T47D (cell line): ENCODE data around the gene ZBTB7C.

Experiments
- DNase-seq, 2 experiments: peaks; one replicate each; pipeline versions ENCODE4 v3.0.0 to v3.0.0-alpha.2; 2011 to 2012; ENCODE audit warnings: low read depth in 1 of 2, low spot score in 1 of 2
- JUND ChIP-seq: IDR thresholded peaks from 2 replicates; pipeline ENCODE4 v1.6.1; 2012; ENCODE audit warnings: low read depth
- in situ Hi-C: cut with HindIII; loops from 2 replicates; pipeline ENCODE4 v1.10.0; 2016; ENCODE audit warnings: low sequenced_read_pairs, low pct_unique_long_range_greater_than_20kb

The ZBTB7C gene

DNA sequence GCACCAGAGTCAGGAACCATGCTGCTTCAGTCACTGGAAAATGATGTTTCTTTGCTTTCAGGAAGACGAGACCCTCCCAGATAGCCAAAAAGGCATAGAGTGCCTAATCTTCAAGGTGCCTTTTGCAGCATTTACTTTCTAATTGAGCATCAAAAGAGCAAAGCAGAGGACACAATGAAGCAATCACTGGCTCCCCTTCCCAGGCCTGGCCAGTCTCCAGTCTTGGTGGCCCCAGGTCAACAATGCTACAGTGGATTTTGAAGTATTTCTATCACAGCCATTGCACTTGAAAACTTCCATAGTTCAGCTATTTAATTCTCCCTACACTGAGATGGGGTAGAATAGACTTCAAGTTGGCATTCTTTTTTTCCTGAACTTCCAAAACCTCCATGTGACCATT is 15.4 kb downstream of the ZBTB7C start:
- in situ Hi-C loops = no loop called here
- no peak for DNase-seq
- TF ChIP-seq JUND = no peak

- in situ Hi-C loops = no loop called here
- no peak for TF ChIP-seq JUND
- no peak for DNase-seq
Measured at GRCh38 chr18:48393170-48393569, 16.0 kb downstream of the ZBTB7C start.

DNA sequence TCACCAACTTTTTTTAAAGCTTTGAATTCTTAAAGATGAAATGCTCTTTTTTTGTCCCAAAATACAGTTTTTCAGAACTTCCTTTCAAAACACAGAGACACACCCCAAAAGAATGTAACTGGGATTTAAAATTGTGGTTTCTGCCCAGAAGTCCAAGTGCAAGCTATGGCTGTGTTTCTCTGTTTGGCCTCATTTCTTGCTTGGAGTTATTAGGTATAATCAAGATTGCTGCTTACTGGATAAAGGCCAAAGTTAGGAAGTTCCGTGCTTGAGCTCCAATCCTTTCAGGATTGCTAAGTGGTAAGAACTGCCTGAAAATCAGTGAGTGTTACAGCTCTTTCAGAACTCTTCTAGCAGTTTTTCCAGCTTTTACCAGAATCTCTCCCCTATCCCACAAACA is 16.9 kb downstream of the ZBTB7C start:
- in situ Hi-C loops = no loop called here
- no peak for TF ChIP-seq JUND

GRCh38 chr18:48391868-48392267 is 17.3 kb downstream of the ZBTB7C start:
- in situ Hi-C loops = no loop called here
- TF ChIP-seq JUND = no peak
- no peak for DNase-seq

More for the DNA sequence above, 16.9 kb downstream of the ZBTB7C start:
- no peak for DNase-seq

DNA sequence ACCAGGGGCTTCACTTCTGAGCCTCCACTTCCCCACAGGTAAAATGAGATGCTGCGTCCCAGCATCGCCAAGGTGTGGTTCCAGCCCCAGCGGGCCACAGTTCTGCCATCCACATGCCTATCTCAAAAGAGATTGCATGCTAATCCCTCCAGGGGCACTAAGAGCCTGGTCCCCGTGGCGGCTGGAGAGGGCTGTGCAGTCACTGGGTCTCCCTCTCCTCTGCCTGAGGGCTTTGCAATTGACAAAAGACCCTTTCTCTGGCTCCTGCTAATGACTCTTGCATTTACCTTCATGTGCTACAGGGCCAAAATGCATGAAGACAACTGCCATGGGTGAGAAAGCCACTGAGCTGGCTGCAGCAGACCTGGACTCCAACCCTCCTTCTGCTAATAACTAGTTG is 18.5 kb downstream of the ZBTB7C start:
- TF ChIP-seq JUND = no peak
- DNase-seq = no peak

DNA sequence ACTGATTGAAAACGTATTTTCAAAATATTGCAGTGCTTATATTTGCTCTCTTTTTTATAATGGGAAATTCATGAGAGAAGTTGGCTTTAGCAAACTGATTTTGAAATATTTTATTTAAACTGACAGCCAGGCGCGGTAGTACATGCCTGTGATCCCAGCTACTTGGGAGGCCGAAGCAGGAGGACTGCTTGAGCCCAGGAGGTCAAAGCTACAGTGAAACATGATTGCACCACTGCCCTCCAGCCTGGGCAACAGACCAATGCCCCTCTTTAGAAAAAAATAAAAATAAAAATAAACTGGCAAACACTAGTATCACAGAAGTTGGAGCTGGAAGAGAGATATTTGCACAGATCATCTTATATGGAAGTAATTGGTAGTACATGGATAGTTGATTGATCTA is 20.7 kb downstream of the ZBTB7C start:
- in situ Hi-C loops = no loop called here
- TF ChIP-seq JUND = no peak
- DNase-seq = no peak

More for the DNA sequence above, 18.5 kb downstream of the ZBTB7C start:
- in situ Hi-C loops = no loop called here

DNA sequence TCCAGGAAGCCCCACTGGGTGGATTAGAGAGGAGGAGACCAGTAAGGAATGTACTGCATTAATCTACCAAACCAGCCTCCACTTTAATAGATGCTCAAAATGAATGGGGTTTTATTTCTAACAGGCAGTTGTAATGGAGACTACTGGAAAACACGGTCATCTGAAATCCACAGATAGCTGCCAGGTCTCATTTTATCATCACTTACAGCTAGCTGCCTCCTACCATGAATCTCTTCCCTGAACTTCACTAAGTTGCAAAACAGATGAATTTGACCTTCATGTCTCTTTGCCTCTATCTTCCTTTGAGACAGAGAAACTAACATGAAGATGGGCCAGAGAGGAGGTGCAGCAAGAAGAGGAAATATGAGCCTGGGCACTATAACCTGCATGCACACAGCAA is 21.9 kb downstream of the ZBTB7C start:
- in situ Hi-C loops = no loop called here
- no peak for DNase-seq
- TF ChIP-seq JUND = no peak

DNA sequence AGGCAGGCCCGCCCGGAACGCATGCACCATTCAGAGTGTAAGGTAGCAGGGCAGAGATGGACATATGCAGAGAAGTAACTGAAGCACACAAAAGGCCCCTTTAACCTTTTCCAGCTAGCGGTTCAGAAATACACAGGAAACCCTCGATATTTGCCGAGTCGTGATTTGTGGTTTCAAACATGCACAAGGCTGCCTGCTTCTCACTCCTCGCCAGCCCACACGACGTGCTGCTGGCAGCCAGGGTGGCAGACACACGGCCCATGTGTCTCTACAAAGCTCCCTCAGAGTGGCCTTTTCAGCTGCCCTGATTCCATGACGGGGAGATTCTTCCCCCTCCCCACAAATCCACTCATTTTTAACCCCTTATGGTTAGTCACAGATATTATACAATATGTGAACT is 23.6 kb downstream of the ZBTB7C start:
- DNase-seq = no peak
- in situ Hi-C loops = no loop called here
- no peak for TF ChIP-seq JUND

- in situ Hi-C loops = no loop called here
- TF ChIP-seq JUND = no peak
- DNase-seq = no peak
Measured at GRCh38 chr18:48376934-48377333, 32.2 kb downstream of the ZBTB7C start.

DNA sequence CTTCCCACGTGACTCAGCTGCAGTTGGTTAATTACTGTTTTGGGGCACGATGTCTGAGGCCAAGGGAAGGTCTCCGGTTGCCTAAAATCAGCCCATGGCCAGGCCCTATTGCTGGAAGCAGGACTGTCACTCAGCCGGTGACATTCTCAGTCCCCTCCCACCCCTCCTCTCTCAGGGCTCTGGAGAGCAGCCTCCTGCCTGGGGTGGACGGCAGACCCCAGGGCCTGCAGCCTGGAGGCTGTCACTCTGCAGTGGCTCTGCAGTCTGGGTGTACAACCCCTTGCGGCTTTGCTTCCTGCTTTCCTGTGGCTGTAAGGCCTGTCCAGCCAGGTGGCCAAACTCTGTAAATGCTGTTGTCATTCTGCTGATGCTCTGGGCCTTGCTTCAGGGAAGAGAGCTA is 32.8 kb downstream of the ZBTB7C start:
- in situ Hi-C loops = no loop called here
- no peak for TF ChIP-seq JUND

DNA sequence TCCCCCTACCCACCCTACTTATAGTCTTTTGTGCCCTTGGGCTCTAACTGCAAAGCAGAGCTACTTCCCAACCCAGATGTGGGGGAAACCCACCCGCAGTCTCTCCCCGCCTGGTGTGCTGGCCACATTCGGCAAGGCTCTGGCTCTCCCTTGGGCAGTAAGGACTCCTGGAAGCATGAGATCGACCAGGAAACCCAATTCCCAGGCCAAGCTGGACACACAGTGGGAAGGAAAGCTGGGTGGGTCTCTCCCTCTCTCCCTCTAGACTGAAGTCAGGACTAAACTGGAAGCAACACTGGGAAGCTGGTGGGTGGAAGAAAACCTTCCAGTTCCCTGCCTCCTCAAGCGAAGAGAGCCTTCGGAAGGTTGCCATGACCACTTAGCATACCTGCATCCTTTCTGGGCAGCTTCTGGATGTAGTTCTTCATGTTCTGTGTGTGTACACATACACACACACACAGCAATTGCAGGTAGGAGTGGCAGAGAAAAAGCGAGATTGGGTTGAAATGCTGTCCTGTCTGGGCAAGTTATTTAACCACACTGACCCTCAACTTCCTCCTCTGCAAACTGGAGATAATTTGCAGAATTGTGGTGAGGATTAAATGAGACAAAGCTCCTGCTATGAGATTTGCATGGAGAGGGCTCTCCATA is 33.9 kb downstream of the ZBTB7C start:
- in situ Hi-C loops = no loop called here
- no peak for TF ChIP-seq JUND
- DNase-seq = no peak

More for the DNA sequence above, 32.8 kb downstream of the ZBTB7C start:
- DNase-seq = no peak

GRCh38 chr18:48374423-48375149 is 34.6 kb downstream of the ZBTB7C start:
- TF ChIP-seq JUND = no peak
- DNase-seq = peak in 1 of 2 experiments; percentile 12
- in situ Hi-C loops = no loop called here

DNA sequence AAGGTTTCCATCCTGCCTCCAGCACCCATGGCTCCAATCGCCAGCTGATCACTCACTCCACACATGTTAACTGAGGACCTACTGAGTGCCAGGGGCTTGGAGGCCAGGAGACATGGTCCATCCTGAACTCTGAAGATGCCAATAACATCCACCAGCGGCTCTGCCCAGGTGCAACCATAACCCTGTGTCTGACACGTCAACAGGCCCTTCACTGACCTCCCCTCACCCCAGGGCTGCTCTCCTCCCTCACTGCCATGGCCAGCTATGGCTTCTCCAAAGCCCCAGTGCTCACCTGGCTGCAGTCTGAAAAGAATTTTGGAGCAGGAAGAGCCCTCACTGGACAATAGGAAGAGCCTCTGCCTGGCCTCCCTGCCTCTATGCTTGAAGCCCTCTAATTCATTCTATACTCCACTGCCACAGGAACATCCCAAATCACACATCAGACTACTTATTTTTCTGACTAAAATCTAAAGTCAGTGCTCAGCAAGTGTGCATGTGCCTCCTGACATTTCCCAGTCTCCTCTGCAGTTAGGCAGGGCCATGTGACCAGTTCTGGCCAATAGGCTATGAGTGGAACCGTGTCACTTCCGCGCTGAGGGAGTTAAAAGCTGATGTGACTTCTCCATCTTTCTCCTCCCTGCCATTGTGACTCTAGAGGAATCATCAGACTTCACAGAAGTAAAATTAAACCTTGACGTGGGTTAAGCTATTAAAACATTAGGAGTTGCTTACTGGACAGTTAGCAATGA is 37.2 kb downstream of the ZBTB7C start:
- no peak for TF ChIP-seq JUND
- in situ Hi-C loops = no loop called here
- no peak for DNase-seq
